Activated naive CD8-positive, alpha-beta T cell treated with anti-CD3 and anti-CD28 coated beads, Interleukin-2, amount 10 ng/mL, durations not matched to agents 7 days and 5 days (primary cell): Measurements from ENCODE around the gene BLMH. TPM values are rescaled to one million over a fixed set of nuclear protein-coding genes. Genes with fewer than 3 reads are reported as not detected.
A peak's percentile ranks its signal among the peaks of the same experiment; 100 is the strongest.
"Not testable (repeated sequence)": the region's sequence is repeated elsewhere in the genome, so short reads cannot be mapped to it uniquely, and the experiment has no call there.

Experiments
- ATAC-seq: fragments of 150-1000 bp; cut with Tn5 transposase; one replicate; pipeline ENCODE4 v1.10.0; 2021; ENCODE audit warnings: low read depth, moderate library complexity
- POLR2A ChIA-PET: fragments of 350-600 bp; sonication (Branson Sonifier 250); formaldehyde crosslinking; loops from one replicate; lab custom pipeline; 2021; ENCODE audit warnings: antibody characterized with exemption; lab: Charles Lee
- DNase-seq: peaks from one replicate; pipeline ENCODE4 v3.0.0; 2021
- H3K27ac Mint-ChIP-seq: one replicate; pipeline ENCODE4 v1.8.0; 2022; ENCODE audit warnings: mild to moderate bottlenecking, mixed read lengths
- H3K27me3 Mint-ChIP-seq: one replicate; pipeline ENCODE4 v1.8.0; 2022; ENCODE audit warnings: mild to moderate bottlenecking, moderate library complexity, mixed read lengths
- H3K36me3 Mint-ChIP-seq: one replicate; pipeline ENCODE4 v1.8.0; 2021; ENCODE audit warnings: mild to moderate bottlenecking, mixed read lengths
- H3K4me1 Mint-ChIP-seq: one replicate; pipeline ENCODE4 v1.8.0; 2021; ENCODE audit warnings: mixed read lengths
- H3K4me3 Mint-ChIP-seq: one replicate; pipeline ENCODE4 v1.8.0; 2022; ENCODE audit warnings: mild to moderate bottlenecking, moderate library complexity, mixed read lengths
- H3K9me3 Mint-ChIP-seq: one replicate; pipeline ENCODE4 v1.8.0; 2021; ENCODE audit warnings: mixed read lengths
- total RNA-seq, 2 experiments: library from RNA; stranded (reverse); gene quantifications; one replicate each; pipeline ENCODE4 v1.2.3, GENCODE V29; 2021

BLMH gene
- total RNA-seq, 2 experiments from 2014 or later: 61.8 to 64.1 TPM

GRCh38 chr17:30238003-30238344 is 53.8 kb downstream of the BLMH start:
- H3K27me3 Mint-ChIP-seq: peaks cover 62% of the 10 kb centered on the region
- no peak overlapping the region for H3K4me3 Mint-ChIP-seq
- H3K27ac Mint-ChIP-seq: no peak overlapping the region
- H3K9me3 Mint-ChIP-seq: no peaks in the 10 kb centered on the region
- DNase-seq: no peak
- H3K36me3 Mint-ChIP-seq: peaks cover 1% of the 10 kb centered on the region
- POLR2A ChIA-PET: no interaction called here
- ATAC-seq: no peak
- H3K4me1 Mint-ChIP-seq: peaks cover 26% of the 10 kb centered on the region

- Mint-ChIP-seq H3K27me3 (peaks cover 67% of the 10 kb centered on the region), H3K9me3 (no peaks in the 10 kb centered on the region), H3K4me1 (peaks cover 26% of the 10 kb centered on the region), H3K4me3 (peak overlapping the region; percentile 13), H3K27ac (no peak overlapping the region), H3K36me3 (peaks cover 1% of the 10 kb centered on the region)
- POLR2A ChIA-PET: no interaction called here
- no peak for DNase-seq
- ATAC-seq: no peak
These were observed 54.3 kb downstream of the BLMH start for GRCh38 chr17:30237296-30238002.

- Mint-ChIP-seq H3K27ac (no peak overlapping the region), H3K9me3 (no peaks in the 10 kb centered on the region), H3K36me3 (peaks cover 1% of the 10 kb centered on the region), H3K27me3 (peaks cover 74% of the 10 kb centered on the region), H3K4me3 (peak overlapping the region; percentile 68), H3K4me1 (peaks cover 26% of the 10 kb centered on the region)
- DNase-seq: no peak
- POLR2A ChIA-PET: interaction anchor here (0.7 kb wide), 1 partner anchor 38 kb away, joined by 4 read pairs; no protein-coding TSS in a partner anchor
- ATAC-seq: no peak
These were observed 55.0 kb downstream of the BLMH start for GRCh38 chr17:30236766-30237165.

GRCh38 chr17:30236297-30236624 is 55.5 kb downstream of the BLMH start:
- Mint-ChIP-seq H3K36me3 (peaks cover 1% of the 10 kb centered on the region), H3K4me1 (peaks cover 26% of the 10 kb centered on the region), H3K27ac (no peak overlapping the region), H3K27me3 (peaks cover 77% of the 10 kb centered on the region), H3K9me3 (no peaks in the 10 kb centered on the region), H3K4me3 (peak overlapping the region; percentile 80)
- no peak for ATAC-seq
- DNase-seq: no peak
- POLR2A ChIA-PET: interaction anchor here (0.7 kb wide), 1 partner anchor 37 kb away, joined by 4 read pairs; no protein-coding TSS in a partner anchor

DNA sequence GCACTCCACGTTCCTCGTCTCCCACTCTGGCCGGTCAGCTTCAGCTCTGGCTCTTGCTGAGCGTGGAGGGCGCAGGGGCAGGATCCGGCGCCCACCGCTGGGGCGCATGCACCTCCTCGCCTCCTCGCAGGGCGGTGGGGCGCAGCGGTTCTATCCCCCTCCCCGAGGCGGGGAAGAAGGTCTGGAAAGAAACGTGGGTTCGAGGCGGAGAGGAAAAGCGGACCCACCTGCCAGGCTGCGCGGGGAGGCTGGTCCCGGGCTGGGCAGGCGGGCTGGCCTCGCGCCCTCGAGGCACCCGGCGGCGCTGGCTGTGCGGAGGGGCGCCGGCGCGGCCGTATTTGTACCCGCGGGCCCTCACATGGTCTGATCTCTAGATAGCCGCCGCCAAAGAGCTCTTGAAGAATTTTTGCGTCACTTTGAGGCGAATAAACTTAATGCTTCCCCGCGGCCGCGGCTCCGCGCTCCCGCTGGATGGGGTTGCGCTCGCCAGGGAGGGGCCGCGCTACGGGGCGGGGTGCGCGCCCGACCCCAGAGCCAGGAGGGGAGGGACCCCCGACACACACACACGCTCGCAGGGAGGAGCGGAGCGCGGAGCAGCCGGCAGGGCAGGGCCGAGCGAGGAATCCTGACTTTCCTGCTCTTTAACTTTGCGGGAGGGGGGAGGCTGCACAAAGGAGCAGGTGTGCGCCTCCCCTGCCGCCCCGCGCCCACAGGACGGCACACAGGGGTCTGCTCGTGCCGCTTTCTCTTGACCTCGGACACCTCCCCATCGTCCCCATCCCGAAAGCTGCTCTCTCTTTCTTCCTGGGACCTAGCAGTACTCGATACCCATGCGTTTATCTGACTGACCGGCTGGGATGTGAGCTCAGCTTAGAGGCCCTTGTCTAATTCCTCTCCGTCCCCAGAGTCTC is 56.1 kb downstream of the BLMH start, which contains the start of gene SLC6A4:
Gene SLC6A4, minus strand, starts transcription at position 312 of the 911 bp plus-strand sequence. CDS start 13,739 bp downstream, outside the sequence.
- peaks cover 1% of the 10 kb centered on the region for H3K36me3 Mint-ChIP-seq
- peaks cover 26% of the 10 kb centered on the region for H3K4me1 Mint-ChIP-seq
- peaks cover 77% of the 10 kb centered on the region for H3K27me3 Mint-ChIP-seq
- DNase-seq (no peak), ATAC-seq (peak; percentile 24)
- H3K4me3 Mint-ChIP-seq: peak within 1 kb of the TSS; percentile 80
- POLR2A ChIA-PET: no interaction called here
- no peaks in the 10 kb centered on the region for H3K9me3 Mint-ChIP-seq
- no peak within 1 kb of the TSS for H3K27ac Mint-ChIP-seq

- Mint-ChIP-seq H3K36me3 (peaks cover 1% of the 10 kb centered on the region), H3K4me3 (peak overlapping the region; percentile 67), H3K27ac (no peak overlapping the region), H3K4me1 (peaks cover 26% of the 10 kb centered on the region), H3K9me3 (no peaks in the 10 kb centered on the region), H3K27me3 (peaks cover 79% of the 10 kb centered on the region)
- DNase-seq: no peak
- ATAC-seq: no peak
- POLR2A ChIA-PET: no interaction called here
These were observed 56.8 kb downstream of the BLMH start for GRCh38 chr17:30234964-30235363.

DNA sequence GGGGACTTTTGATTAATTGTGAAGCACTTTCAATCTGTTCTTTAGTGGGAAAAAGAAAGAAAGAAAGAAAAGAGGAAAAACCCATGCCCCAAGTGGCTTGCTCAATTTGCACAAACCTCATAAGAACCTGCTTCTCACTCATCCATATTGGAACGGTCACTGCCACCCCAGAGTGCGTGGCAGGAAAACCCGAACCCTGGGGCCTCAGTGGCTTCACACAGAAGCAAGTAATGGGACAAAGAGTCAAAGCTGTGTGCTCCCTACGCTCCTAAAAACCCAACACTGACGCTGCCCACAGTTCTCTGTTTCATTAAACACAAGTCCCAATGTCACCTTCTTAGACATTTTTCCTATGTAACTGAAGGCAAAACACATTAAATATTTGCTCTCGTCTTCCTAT is 57.4 kb downstream of the BLMH start:
- H3K36me3 Mint-ChIP-seq: peaks cover 1% of the 10 kb centered on the region
- DNase-seq (no peak), ATAC-seq (no peak)
- H3K27ac Mint-ChIP-seq: no peak overlapping the region
- POLR2A ChIA-PET: no interaction called here
- no peak overlapping the region for H3K4me3 Mint-ChIP-seq
- H3K9me3 Mint-ChIP-seq: no peaks in the 10 kb centered on the region
- H3K27me3 Mint-ChIP-seq: peaks cover 80% of the 10 kb centered on the region
- H3K4me1 Mint-ChIP-seq: peaks cover 26% of the 10 kb centered on the region

DNA sequence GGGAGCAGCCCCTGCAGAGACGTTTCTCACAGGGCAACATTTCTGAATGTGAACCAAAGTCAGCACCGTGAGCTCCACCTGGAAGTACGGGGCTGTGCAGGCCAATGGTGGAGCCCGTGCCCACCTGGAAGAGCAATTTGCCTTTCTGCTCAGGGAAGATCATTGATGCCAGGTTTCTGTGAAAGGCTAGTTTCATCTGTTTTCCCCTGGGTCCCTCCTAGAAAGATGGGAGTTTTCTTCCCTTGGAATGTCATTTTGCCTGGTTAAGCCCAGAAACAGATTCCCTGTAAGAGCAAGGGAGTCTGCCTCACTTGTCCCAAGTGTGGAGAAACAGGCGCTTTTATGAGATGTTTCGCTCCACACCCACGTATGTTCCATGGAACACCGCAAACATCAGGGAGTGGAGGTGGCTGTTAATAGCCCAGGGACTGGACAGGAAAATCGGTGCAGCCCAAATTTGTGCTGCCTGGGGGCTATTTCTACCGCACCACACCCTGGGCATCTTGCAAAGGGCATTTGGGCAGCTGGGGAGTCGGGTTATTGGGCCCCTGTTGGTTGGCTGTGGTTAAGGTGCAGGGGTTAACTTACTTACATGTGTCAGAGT is 58.8 kb downstream of the BLMH start:
- no peak overlapping the region for H3K4me3 Mint-ChIP-seq
- no peaks in the 10 kb centered on the region for H3K9me3 Mint-ChIP-seq
- no peak for ATAC-seq
- peaks cover 71% of the 10 kb centered on the region for H3K27me3 Mint-ChIP-seq
- H3K4me1 Mint-ChIP-seq: peaks cover 16% of the 10 kb centered on the region
- no peak overlapping the region for H3K27ac Mint-ChIP-seq
- DNase-seq: no peak
- no peaks in the 10 kb centered on the region for H3K36me3 Mint-ChIP-seq
- POLR2A ChIA-PET: no interaction called here

DNA sequence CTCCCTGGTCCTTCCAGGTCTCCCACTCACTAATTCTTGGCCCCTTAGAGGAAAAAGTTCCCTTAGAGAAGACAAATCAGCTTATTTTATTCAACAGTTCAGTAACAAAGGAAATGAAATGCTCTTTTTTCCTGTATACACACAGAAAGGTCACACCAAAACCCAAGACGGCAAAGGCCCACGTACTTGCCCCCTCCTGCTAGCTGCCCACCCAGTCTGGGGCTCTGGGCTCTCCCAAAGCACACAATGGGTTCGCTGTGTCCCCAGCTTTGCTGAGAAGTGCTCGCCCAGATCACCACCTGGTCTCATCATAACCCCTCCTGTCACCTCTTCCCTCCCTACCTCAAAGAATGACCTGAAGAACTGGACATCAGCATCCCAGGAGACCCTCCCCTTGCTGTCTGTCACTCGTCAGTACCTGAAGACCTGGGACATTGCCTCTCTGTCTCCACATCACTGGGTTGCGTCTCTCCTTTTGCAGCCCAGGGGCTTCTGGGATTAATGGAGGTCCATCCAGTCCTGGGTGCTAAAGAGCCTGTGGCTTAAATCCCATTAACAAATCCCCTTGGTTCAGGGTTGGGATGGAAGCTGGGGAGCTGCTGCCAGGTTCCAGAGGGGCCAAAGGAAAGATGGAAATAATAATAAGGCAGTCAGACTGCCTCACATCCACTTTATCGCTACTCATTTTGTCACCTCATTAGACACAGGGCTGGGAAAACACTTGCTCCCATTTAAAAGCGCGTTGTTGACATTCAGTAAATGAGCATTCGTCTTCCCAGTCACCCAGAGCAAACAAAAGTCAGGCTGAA is 59.5 kb downstream of the BLMH start:
- no peak for ATAC-seq
- no peak overlapping the region for H3K4me3 Mint-ChIP-seq
- H3K4me1 Mint-ChIP-seq: peaks cover 10% of the 10 kb centered on the region
- no peak for DNase-seq
- POLR2A ChIA-PET: no interaction called here
- no peaks in the 10 kb centered on the region for H3K36me3 Mint-ChIP-seq
- no peak overlapping the region for H3K27ac Mint-ChIP-seq
- no peaks in the 10 kb centered on the region for H3K9me3 Mint-ChIP-seq
- H3K27me3 Mint-ChIP-seq: peaks cover 68% of the 10 kb centered on the region

DNA sequence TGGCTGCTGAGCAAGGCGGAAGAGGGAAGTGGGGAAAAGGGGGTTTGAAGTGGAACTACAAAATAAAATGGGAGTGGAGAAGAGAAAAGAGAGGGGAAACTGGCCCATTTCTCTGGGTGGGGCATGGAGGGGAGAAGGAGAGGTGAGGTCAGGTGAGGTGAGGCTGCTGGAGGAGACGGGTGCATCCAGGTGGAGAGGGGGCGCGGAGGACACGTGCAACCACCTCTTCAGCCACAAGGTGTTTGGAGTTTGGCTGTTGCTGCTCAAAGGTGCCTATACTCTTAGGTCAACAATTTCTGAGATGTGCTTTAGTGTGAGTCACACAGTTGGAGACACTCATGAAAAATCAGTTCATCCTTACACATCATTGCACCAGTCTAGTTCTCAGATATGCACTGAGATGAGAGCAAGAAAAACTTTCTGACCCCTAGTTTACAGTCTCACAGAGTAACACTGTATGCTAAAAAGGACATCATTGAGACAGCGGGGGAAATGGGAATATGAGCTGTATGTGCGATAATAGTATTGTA is 61.1 kb downstream of the BLMH start:
- H3K4me3 Mint-ChIP-seq: no peak overlapping the region
- H3K4me1 Mint-ChIP-seq: peaks cover 4% of the 10 kb centered on the region
- no peaks in the 10 kb centered on the region for H3K36me3 Mint-ChIP-seq
- H3K9me3 Mint-ChIP-seq: no peaks in the 10 kb centered on the region
- DNase-seq (no peak), ATAC-seq (no peak)
- H3K27ac Mint-ChIP-seq: no peak overlapping the region
- H3K27me3 Mint-ChIP-seq: peaks cover 60% of the 10 kb centered on the region
- POLR2A ChIA-PET: no interaction called here

DNA sequence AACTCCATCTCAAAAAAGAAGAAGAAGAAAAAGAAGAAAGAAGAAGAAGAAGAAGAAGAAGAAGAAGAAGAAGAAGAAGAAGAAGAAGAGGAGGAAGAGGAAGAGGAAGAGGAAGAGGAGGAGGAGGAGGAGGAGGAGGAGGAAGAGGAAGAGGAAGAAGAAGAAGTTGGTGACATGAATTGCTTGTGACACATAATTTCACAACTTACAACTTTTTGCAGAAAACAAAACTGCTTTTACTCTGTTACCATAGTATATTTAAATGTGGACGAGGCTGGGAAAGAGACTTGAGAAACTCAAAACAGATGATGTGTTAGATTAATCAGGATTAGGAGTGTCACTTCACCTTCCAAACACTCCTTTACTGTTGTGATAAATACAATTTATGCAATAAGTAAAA is 61.7 kb downstream of the BLMH start:
- H3K4me1 Mint-ChIP-seq, H3K36me3 Mint-ChIP-seq, POLR2A ChIA-PET, H3K9me3 Mint-ChIP-seq, ATAC-seq, H3K27ac Mint-ChIP-seq, DNase-seq, H3K4me3 Mint-ChIP-seq: not testable (repeated sequence)
- peaks cover 56% of the 10 kb centered on the region for H3K27me3 Mint-ChIP-seq

- POLR2A ChIA-PET: no interaction called here
- H3K9me3 Mint-ChIP-seq: no peaks in the 10 kb centered on the region
- no peaks in the 10 kb centered on the region for H3K36me3 Mint-ChIP-seq
- no peak overlapping the region for H3K4me3 Mint-ChIP-seq
- ATAC-seq (no peak), DNase-seq (no peak)
- no peaks in the 10 kb centered on the region for H3K4me1 Mint-ChIP-seq
- H3K27ac Mint-ChIP-seq: no peak overlapping the region
- H3K27me3 Mint-ChIP-seq: peaks cover 46% of the 10 kb centered on the region
These were observed 62.7 kb downstream of the BLMH start for GRCh38 chr17:30229012-30229411.

DNA sequence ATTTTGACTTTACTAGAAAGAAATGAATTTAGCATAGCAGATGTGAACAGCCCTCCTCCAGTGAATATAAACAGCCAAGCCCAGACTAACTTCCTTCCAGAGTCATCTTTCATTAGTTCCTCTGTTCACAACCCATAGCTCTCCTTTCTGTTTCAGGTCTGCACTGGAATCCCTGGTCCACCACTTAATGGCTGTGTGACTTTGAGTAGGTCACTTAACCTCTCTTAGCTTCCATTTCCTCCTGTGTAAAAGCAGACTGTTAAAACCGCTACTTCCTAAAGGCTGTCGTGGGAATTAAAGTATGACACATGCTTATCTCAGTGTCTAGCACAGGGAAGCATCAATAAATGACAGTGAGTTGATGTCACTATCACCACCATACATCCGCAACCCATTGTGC is 63.7 kb downstream of the BLMH start:
- H3K4me3 Mint-ChIP-seq: no peak overlapping the region
- POLR2A ChIA-PET: no interaction called here
- ATAC-seq (no peak), DNase-seq (no peak)
- no peaks in the 10 kb centered on the region for H3K9me3 Mint-ChIP-seq
- no peaks in the 10 kb centered on the region for H3K36me3 Mint-ChIP-seq
- H3K4me1 Mint-ChIP-seq: no peaks in the 10 kb centered on the region
- peaks cover 36% of the 10 kb centered on the region for H3K27me3 Mint-ChIP-seq
- no peak overlapping the region for H3K27ac Mint-ChIP-seq
